C4-2B (cell line): ENCODE data around the gene HOXA1.
A peak's percentile ranks its signal among the peaks of the same experiment; 100 is the strongest.

ENCODE experiments used
- CTCF ChIP-seq: fragments of 450-650 bp; conservative IDR thresholded peaks from 2 replicates; pipeline ENCODE4 v1.5.1; 2017; ENCODE audit warnings: mild to moderate bottlenecking
- ZFX ChIP-seq: fragments of 450-650 bp; IDR thresholded peaks from 2 replicates; pipeline ENCODE4 v1.6.1; 2017

DNA sequence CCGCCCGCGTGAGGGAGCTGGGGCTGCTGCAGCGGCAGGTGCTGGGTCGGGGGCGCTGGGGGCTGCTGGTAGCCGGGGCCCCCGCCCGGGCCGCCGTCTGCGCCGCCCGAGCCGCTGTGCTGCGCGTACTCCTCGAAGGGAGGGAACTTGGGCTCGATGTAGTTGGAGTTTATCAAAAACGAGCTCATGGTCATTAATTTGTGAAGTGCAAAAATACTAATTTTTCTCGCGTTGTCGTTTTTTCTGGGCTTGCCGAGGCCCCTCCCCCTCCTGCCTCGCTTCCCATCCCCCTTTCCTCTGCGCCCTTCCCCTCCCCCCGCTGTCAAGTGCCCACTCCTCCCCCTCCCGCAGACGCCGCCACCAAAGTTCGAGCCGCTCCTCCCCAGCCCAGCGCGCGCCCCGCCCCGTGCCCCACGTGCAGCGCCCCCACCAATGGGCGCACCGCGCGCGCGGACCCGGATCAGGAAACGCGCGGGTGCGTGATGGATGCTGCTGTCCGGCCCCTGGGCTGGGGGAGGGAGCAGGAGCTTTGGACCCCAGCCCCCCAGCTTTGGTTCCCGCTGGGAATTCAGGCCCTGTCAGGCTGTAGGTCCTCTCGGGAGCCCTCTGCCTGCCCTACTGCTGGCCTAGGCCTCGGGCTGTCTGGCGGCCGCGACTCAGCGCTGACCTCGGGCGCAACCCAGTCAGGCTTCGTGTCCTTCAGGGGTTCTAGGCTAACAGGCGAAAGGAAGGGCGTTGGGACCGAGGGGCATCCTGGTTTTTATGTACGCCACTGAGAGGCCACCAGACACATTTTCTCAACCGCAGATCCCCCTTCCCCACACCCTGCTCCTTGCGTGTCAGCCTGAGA, 35.0 kb upstream of the HOXA1 start, which contains the start of gene HOXA4:
- TF ChIP-seq CTCF (no peak), ZFX (peak; percentile 27; the same call in 1 of the 2 replicates)
